ENCODE measurements around the gene CHPF. TPM values are rescaled to one million over a fixed set of nuclear protein-coding genes. Genes with fewer than 3 reads are reported as not detected.

CHPF gene
- polyA plus RNA-seq, 1 donor = 81.8 TPM

GRCh38 chr2:219540784-219541504, 2.7 kb downstream of the CHPF start:
- Histone ChIP-seq H3K9me3 (ENCODE audit: control insufficient read depth, low read depth, low read length) (peaks cover 4% of the 10 kb centered on the region), H3K4me3 (ENCODE audit: low read length) (no peak overlapping the region), H3K36me3 (ENCODE audit: control insufficient read depth, insufficient read depth, low read length) (peaks cover 34% of the 10 kb centered on the region), H3K27me3 (ENCODE audit: control insufficient read depth, insufficient read depth, low read length) (no peaks in the 10 kb centered on the region), H3K4me1 (ENCODE audit: control insufficient read depth, insufficient read depth, low read length) (peaks cover 32% of the 10 kb centered on the region), H3K27ac (ENCODE audit: low read length) (no peak overlapping the region)
- no CpG with 5 or more reads among the region's 12 CpGs for WGBS (ENCODE audit: insufficient coverage, low lambda C conversion rate)
- no peak for DNase-seq

- no peaks in the 10 kb centered on the region for H3K27me3 ChIP-seq (ENCODE audit: control insufficient read depth, insufficient read depth, low read length)
- H3K4me3 ChIP-seq (ENCODE audit: low read length) = no peak overlapping the region
- peaks cover 34% of the 10 kb centered on the region for H3K36me3 ChIP-seq (ENCODE audit: control insufficient read depth, insufficient read depth, low read length)
- peaks cover 4% of the 10 kb centered on the region for H3K9me3 ChIP-seq (ENCODE audit: control insufficient read depth, low read depth, low read length)
- H3K27ac ChIP-seq (ENCODE audit: low read length) = no peak overlapping the region
- H3K4me1 ChIP-seq (ENCODE audit: control insufficient read depth, insufficient read depth, low read length) = peaks cover 25% of the 10 kb centered on the region
- DNase-seq = no peak
- WGBS (ENCODE audit: insufficient coverage, low lambda C conversion rate) = no CpG with 5 or more reads among the region's 46 CpGs
These were observed 3.5 kb downstream of the CHPF start for GRCh38 chr2:219539926-219540678.

DNA sequence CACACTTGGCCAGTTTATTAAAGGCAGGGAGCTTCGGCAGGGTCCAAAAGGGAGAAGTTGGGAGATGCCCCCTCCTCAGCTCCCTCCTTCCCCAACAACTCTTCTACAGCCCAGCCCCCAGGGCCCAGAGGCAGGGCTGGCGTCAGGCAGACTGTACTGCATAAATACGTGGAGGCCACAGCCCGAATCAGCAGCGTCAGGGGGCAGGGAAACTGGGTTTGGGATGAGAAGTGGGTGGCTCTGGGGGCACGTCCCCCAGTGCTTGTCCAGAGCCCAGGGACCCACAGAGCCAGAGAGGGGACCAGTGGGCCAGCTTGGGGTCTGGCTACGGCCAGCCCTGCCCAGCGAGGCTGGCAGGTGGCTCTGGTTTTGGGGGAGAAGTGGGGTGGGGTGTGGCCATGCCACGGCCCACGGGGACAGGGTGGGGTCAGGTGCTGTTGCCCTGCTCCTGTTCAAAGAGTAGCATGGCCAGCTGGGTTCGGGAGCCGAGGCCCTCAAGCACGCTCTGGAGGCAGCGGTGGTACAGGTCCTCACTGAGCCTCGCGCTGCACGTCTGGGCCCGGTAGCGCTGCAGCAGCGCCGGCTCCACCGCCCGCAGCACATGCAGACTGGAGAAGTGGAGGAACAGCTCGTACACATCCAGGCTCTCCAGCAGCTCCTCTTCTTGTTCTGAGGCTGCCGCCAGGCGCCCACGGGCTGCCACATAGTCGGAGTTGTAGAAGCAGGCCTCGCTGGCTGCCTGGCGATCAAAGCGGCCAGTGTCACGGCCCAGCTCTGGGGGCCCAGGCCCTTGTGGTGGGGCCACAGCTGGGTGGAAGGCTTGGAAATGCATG, 4.4 kb downstream of the CHPF start:
- Histone ChIP-seq H3K36me3 (ENCODE audit: control insufficient read depth, insufficient read depth, low read length) (peaks cover 34% of the 10 kb centered on the region), H3K27ac (ENCODE audit: low read length) (no peak overlapping the region), H3K4me3 (ENCODE audit: low read length) (no peak overlapping the region), H3K4me1 (ENCODE audit: control insufficient read depth, insufficient read depth, low read length) (peaks cover 21% of the 10 kb centered on the region), H3K9me3 (ENCODE audit: control insufficient read depth, low read depth, low read length) (peaks cover 4% of the 10 kb centered on the region), H3K27me3 (ENCODE audit: control insufficient read depth, insufficient read depth, low read length) (no peaks in the 10 kb centered on the region)
- DNase-seq = no peak
- no CpG with 5 or more reads among the region's 32 CpGs for WGBS (ENCODE audit: insufficient coverage, low lambda C conversion rate)

DNA sequence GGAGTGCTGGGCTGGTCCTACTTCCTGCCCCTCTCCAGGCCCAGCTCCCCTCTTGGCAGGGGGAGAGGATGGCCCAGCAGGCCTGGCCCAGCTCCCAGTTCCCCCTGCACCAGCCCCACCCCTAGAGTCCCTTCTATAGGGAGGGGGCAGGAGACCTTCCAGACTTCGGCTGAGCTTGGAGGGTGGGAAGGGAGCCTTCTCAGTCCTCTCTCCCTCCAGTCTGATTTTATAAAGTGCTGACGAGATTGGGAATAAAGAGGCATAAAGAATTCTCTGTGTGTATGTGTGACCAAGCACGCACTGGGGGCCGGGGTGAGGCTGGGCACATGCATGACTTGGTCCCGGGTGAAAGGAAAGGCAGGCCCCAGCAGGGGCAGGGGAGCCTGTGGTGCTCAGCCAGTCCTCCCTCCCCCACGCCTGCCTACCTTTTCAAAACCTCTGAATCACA, 5.1 kb downstream of the CHPF start:
- WGBS (ENCODE audit: insufficient coverage, low lambda C conversion rate) = 82% methylated on average over 2 of the region's 6 CpGs
- Histone ChIP-seq H3K4me1 (ENCODE audit: control insufficient read depth, insufficient read depth, low read length) (peaks cover 21% of the 10 kb centered on the region), H3K27ac (ENCODE audit: low read length) (peak overlapping the region; percentile 6), H3K9me3 (ENCODE audit: control insufficient read depth, low read depth, low read length) (peaks cover 4% of the 10 kb centered on the region), H3K36me3 (ENCODE audit: control insufficient read depth, insufficient read depth, low read length) (peaks cover 34% of the 10 kb centered on the region), H3K27me3 (ENCODE audit: control insufficient read depth, insufficient read depth, low read length) (peaks cover under 1% of the 10 kb centered on the region), H3K4me3 (ENCODE audit: low read length) (no peak overlapping the region)
- peak in 1 of 2 donors; percentile 30 for DNase-seq

GRCh38 chr2:219537657-219538488, 5.7 kb downstream of the CHPF start:
- Histone ChIP-seq H3K27ac (ENCODE audit: low read length) (peak overlapping the region; percentile 6), H3K36me3 (ENCODE audit: control insufficient read depth, insufficient read depth, low read length) (peaks cover 34% of the 10 kb centered on the region), H3K4me1 (ENCODE audit: control insufficient read depth, insufficient read depth, low read length) (peaks cover 21% of the 10 kb centered on the region), H3K27me3 (ENCODE audit: control insufficient read depth, insufficient read depth, low read length) (peaks cover 4% of the 10 kb centered on the region), H3K4me3 (ENCODE audit: low read length) (no peak overlapping the region), H3K9me3 (ENCODE audit: control insufficient read depth, low read depth, low read length) (peaks cover 4% of the 10 kb centered on the region)
- WGBS (ENCODE audit: insufficient coverage, low lambda C conversion rate) = no CpG with 5 or more reads among the region's 15 CpGs
- DNase-seq = peak in 1 of 2 donors; percentile 59

DNA sequence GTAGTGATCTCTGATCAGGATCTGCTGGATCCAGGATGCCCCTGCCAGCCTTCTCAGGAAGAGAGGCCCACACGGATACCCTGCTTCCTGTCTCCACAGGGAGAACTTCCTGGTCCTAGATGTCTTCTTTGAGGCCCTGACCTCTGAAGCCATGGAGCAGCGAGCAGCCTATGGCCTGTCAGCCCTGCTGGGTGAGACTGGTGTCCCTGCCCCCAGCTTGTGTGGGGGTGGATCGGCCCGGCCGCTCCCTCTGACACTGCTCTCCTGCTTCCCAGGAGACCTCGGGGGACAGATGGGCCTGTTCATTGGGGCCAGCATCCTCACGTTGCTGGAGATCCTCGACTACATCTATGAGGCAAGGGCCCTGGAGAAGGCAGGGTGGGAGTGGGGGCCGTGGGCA, 6.6 kb downstream of the CHPF start:
- WGBS (ENCODE audit: insufficient coverage, low lambda C conversion rate) = no CpG with 5 or more reads among the region's 9 CpGs
- H3K36me3 ChIP-seq (ENCODE audit: control insufficient read depth, insufficient read depth, low read length) = peaks cover 34% of the 10 kb centered on the region
- peaks cover 9% of the 10 kb centered on the region for H3K27me3 ChIP-seq (ENCODE audit: control insufficient read depth, insufficient read depth, low read length)
- no peak for DNase-seq
- no peak overlapping the region for H3K4me3 ChIP-seq (ENCODE audit: low read length)
- peaks cover 16% of the 10 kb centered on the region for H3K4me1 ChIP-seq (ENCODE audit: control insufficient read depth, insufficient read depth, low read length)
- H3K27ac ChIP-seq (ENCODE audit: low read length) = no peak overlapping the region
- H3K9me3 ChIP-seq (ENCODE audit: control insufficient read depth, low read depth, low read length) = peaks cover 4% of the 10 kb centered on the region

DNA sequence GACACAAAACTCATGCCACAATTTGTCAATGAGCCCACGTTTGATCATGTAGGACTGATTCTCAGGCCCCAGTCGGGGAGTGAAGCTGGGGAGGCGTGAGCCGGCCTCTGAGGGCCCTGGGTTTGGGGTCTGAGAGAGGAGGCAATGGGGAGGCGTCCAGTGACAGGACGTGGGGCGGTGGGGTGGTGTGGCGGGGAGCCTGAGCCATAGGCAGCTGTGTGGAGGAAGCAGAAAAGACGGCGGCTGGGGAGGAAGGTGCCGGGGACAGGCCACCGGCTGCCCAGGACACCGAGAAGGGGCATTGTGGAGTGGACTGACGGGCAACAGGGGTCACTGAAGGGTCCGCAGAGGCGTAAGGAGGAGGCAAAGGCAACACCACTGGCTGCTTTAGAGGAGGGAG, 7.2 kb downstream of the CHPF start:
- Histone ChIP-seq H3K4me3 (ENCODE audit: low read length) (no peak overlapping the region), H3K36me3 (ENCODE audit: control insufficient read depth, insufficient read depth, low read length) (peaks cover 32% of the 10 kb centered on the region), H3K27ac (ENCODE audit: low read length) (no peak overlapping the region), H3K4me1 (ENCODE audit: control insufficient read depth, insufficient read depth, low read length) (peaks cover 13% of the 10 kb centered on the region), H3K9me3 (ENCODE audit: control insufficient read depth, low read depth, low read length) (peaks cover 4% of the 10 kb centered on the region), H3K27me3 (ENCODE audit: control insufficient read depth, insufficient read depth, low read length) (peaks cover 14% of the 10 kb centered on the region)
- DNase-seq = no peak
- no CpG with 5 or more reads among the region's 16 CpGs for WGBS (ENCODE audit: insufficient coverage, low lambda C conversion rate)

DNA sequence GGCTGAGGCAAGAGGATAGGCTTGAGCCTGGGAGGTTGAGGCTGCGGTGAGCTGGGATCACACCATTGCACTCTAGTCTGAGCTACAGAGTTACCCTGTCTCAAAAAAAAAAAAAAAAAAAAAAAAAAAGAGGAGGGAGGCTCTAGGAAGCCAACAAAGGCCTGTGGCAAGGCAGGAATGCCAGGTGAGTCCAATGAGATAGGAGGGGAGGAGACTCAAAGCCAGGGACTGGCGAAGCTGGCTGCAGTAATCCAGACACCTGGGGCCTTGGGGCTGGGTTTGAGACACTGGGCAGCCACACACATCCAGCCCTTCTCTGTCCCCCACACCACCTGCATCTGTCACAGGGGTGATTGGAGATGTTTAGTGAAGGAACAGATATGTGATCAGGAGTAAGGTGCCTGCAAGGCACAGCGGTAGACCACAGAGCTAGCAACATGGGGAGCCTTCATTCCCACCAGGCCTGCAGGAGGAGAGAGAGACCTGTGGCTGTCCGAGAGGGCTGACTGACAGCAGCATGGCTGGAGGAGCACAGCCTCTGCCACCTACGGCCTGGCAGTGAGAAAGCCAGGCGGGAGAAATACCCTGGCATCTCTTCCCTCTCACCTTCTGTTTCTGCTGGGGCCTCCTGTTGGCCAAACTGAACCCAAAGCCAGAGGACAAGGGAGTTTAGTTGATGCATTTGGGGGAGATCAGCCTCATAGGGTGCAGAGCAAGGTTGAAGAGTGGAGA, 9.5 kb downstream of the CHPF start:
- no peak overlapping the region for H3K27ac ChIP-seq (ENCODE audit: low read length)
- DNase-seq = no peak
- WGBS (ENCODE audit: insufficient coverage, low lambda C conversion rate) = 83% methylated on average over 1 of the region's 6 CpGs
- H3K27me3 ChIP-seq (ENCODE audit: control insufficient read depth, insufficient read depth, low read length) = peaks cover 35% of the 10 kb centered on the region
- no peaks in the 10 kb centered on the region for H3K9me3 ChIP-seq (ENCODE audit: control insufficient read depth, low read depth, low read length)
- H3K36me3 ChIP-seq (ENCODE audit: control insufficient read depth, insufficient read depth, low read length) = peaks cover 8% of the 10 kb centered on the region
- peaks cover 16% of the 10 kb centered on the region for H3K4me1 ChIP-seq (ENCODE audit: control insufficient read depth, insufficient read depth, low read length)
- no peak overlapping the region for H3K4me3 ChIP-seq (ENCODE audit: low read length)

DNA sequence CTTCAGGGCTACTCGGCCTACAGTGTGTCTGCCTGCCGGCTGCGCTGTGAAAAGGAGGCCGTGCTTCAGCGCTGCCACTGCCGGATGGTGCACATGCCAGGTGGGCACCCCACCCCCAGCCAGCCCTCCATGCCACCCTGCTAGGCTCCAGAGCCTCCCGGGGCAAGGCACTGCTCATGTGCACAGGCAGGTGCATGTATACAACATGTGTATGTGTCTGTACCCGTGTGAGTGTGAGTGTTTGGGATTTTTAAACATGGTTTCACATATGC, 11.3 kb downstream of the CHPF start:
- WGBS (ENCODE audit: insufficient coverage, low lambda C conversion rate) = no CpG with 5 or more reads among the region's 8 CpGs
- H3K36me3 ChIP-seq (ENCODE audit: control insufficient read depth, insufficient read depth, low read length) = no peaks in the 10 kb centered on the region
- no peak for DNase-seq

More for the DNA sequence above, 11.3 kb downstream of the CHPF start:
- Histone ChIP-seq H3K4me3 (ENCODE audit: low read length) (no peak overlapping the region), H3K9me3 (ENCODE audit: control insufficient read depth, low read depth, low read length) (no peaks in the 10 kb centered on the region), H3K27ac (ENCODE audit: low read length) (no peak overlapping the region), H3K27me3 (ENCODE audit: control insufficient read depth, insufficient read depth, low read length) (peaks cover 53% of the 10 kb centered on the region), H3K4me1 (ENCODE audit: control insufficient read depth, insufficient read depth, low read length) (peaks cover 4% of the 10 kb centered on the region)

Measured in large intestine (tissue), 3 donors.